HG03097 (cell line): Measurements from ENCODE around the gene ZNF497.
"Not testable (repeated sequence)": the region's sequence is repeated elsewhere in the genome, so short reads cannot be mapped to it uniquely, and the experiment has no call there.

Experiments used
- ATAC-seq: cut with Tn5 transposase; IDR thresholded peaks from one replicate; pipeline ENCODE4 v1.9.1; 2021; ENCODE audit not compliant: unreplicated experiment, low FRiP score

ZNF497 gene

GRCh38 chr19:58319241-58319640 is 43.3 kb downstream of the ZNF497 start:
- no peak for ATAC-seq

GRCh38 chr19:58318297-58318696 is 44.3 kb downstream of the ZNF497 start:
- ATAC-seq = no peak

GRCh38 chr19:58317476-58318072 is 45.0 kb downstream of the ZNF497 start:
- ATAC-seq = no peak

- no peak for ATAC-seq
These were observed 47.0 kb downstream of the ZNF497 start for GRCh38 chr19:58315580-58315979.

- no peak for ATAC-seq
These were observed 51.1 kb downstream of the ZNF497 start for GRCh38 chr19:58311345-58311865.

GRCh38 chr19:58310685-58311084 is 51.9 kb downstream of the ZNF497 start:
- ATAC-seq = not testable (repeated sequence)

GRCh38 chr19:58307736-58308135 is 54.8 kb downstream of the ZNF497 start:
- ATAC-seq = no peak

- ATAC-seq = no peak
These were observed 56.6 kb downstream of the ZNF497 start for GRCh38 chr19:58305932-58306323.

- ATAC-seq = peak; percentile 96
These were observed 57.3 kb downstream of the ZNF497 start, which contains the start of gene ERVK3-1 for GRCh38 chr19:58305065-58305931. ERVK3-1 (plus strand) TSS chr19:58305377; CDS start chr19:58312169, 6,792 bp downstream.

GRCh38 chr19:58304748-58305064 is 57.8 kb downstream of the ZNF497 start:
- ATAC-seq = peak; percentile 9
